RPMI8226 (cell line): ENCODE data around the gene CREG2.

Source experiments
- DNase-seq: peaks from one replicate; pipeline ENCODE4 v3.0.0-alpha.2; 2015

Gene CREG2

GRCh38 chr2:101387151-101387834 is at the start of gene CREG2:
CREG2 (minus strand) TSS chr2:101387503; CDS start chr2:101387457, 46 bp downstream.
- DNase-seq, result peak; percentile 43

- no peak for DNase-seq
Observed at GRCh38 chr2:101435001-101435862, 47.9 kb upstream of the CREG2 start.

GRCh38 chr2:101433465-101433864 is 46.2 kb upstream of the CREG2 start:
- no peak for DNase-seq

- DNase-seq, result no peak
Observed at GRCh38 chr2:101432411-101433181, 45.3 kb upstream of the CREG2 start.

- no peak for DNase-seq
Observed at GRCh38 chr2:101431486-101431885, 44.2 kb upstream of the CREG2 start.

- DNase-seq, result no peak
Observed at GRCh38 chr2:101430156-101430555, 42.9 kb upstream of the CREG2 start.

- DNase-seq, result no peak
Observed at GRCh38 chr2:101429453-101429852, 42.1 kb upstream of the CREG2 start.

GRCh38 chr2:101428422-101429176 is 41.3 kb upstream of the CREG2 start:
- no peak for DNase-seq

GRCh38 chr2:101427743-101428142 is 40.4 kb upstream of the CREG2 start:
- no peak for DNase-seq

GRCh38 chr2:101427240-101427639 is 39.9 kb upstream of the CREG2 start:
- no peak for DNase-seq

- DNase-seq, result no peak
Observed at GRCh38 chr2:101426822-101427221, 39.5 kb upstream of the CREG2 start.

- no peak for DNase-seq
Observed at GRCh38 chr2:101420623-101421022, 33.3 kb upstream of the CREG2 start.

- peak; percentile 58 for DNase-seq
Observed at GRCh38 chr2:101419096-101419663, 31.9 kb upstream of the CREG2 start.

GRCh38 chr2:101418460-101419095 is 31.3 kb upstream of the CREG2 start:
- DNase-seq, result no peak

GRCh38 chr2:101416609-101417008 is 29.3 kb upstream of the CREG2 start:
- DNase-seq, result no peak

- no peak for DNase-seq
Observed at GRCh38 chr2:101415884-101416283, 28.6 kb upstream of the CREG2 start.

- no peak for DNase-seq
Observed at GRCh38 chr2:101415220-101415619, 27.9 kb upstream of the CREG2 start.

- DNase-seq, result no peak
Observed at GRCh38 chr2:101412092-101412694, 24.9 kb upstream of the CREG2 start.

- no peak for DNase-seq
Observed at GRCh38 chr2:101410746-101411145, 23.4 kb upstream of the CREG2 start.

- DNase-seq, result no peak
Observed at GRCh38 chr2:101410114-101410513, 22.8 kb upstream of the CREG2 start.

GRCh38 chr2:101409699-101410098 is 22.4 kb upstream of the CREG2 start:
- no peak for DNase-seq
